HG03095 (cell line): Measurements from ENCODE around the gene C4orf50.
"Not testable (repeated sequence)": the region's sequence is repeated elsewhere in the genome, so short reads cannot be mapped to it uniquely, and the experiment has no call there.

Source experiments
- ATAC-seq: cut with Tn5 transposase; IDR thresholded peaks from one replicate; pipeline ENCODE4 v1.9.1; 2021; ENCODE audit warnings: moderate library complexity; ENCODE audit not compliant: unreplicated experiment

Gene C4orf50

GRCh38 chr4:6019316-6020263 lies 1.4 kb upstream of the C4orf50 start:
- no peak for ATAC-seq

DNA sequence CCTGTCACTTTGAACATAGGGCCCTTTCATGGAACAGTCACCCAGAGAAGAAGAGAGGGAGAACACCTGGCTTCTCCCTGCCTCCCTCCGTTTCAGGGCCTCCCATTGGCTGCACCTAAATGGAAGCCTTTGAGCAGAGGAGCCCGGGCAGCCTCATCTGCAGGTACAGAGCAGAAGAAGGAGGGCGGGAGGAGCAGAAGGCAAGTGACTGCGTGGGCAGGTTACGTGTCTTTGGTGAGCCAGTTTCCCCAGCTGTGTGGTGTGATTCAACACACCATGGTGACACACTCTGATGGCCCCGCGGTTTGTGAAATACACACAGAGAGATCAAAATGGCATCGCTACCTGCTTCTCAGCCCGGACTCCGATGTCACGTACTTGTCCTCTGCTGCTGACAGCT lies 431 bp downstream of the C4orf50 start:
- no peak for ATAC-seq

GRCh38 chr4:6017030-6017429 lies 1.2 kb downstream of the C4orf50 start:
- ATAC-seq = no peak

- no peak for ATAC-seq
Observed at GRCh38 chr4:6013564-6013963, 4.7 kb downstream of the C4orf50 start.

GRCh38 chr4:6012200-6012599 lies 6.0 kb downstream of the C4orf50 start:
- no peak for ATAC-seq

GRCh38 chr4:6011686-6012085 lies 6.5 kb downstream of the C4orf50 start:
- no peak for ATAC-seq

DNA sequence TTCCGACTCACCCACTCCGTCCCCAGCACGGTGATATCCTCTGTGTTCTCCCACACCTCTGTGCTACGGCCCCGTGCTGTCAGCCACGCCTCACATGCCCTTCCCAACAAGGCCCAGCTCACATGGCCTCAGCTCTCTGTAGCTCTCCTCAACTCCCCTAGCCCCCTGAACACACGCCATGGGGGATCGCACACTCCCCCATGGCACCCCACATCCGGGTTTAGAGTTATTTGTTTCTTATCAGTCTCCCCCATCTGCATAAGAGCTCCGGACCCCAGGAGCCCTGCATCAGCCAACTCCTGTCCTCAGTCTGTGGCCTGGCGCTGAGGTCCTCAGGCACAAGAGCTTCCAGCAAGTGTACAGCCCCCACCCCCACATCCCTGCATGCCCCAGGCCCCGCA lies 7.0 kb downstream of the C4orf50 start:
- ATAC-seq = no peak

DNA sequence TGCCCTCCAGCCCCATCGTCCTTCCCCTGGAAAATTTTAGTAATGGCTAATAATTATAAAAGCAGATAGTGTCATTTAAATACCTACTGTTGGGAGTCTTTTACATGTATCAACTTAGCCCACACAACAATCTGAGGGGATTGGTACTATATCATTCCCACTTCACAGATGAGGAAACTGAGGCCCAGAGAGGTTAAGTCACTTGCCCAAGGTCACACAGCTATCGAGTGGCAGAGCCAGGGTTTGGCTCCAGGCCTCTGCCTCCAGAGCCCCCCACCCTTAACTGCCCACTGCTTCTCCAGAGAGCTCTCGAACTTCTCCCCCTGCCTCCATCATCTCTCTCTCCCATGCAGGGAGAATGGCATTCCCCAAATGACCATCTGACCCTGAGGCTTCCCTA lies 7.4 kb downstream of the C4orf50 start:
- no peak for ATAC-seq

- ATAC-seq = no peak
Observed at GRCh38 chr4:6009452-6009851, 8.8 kb downstream of the C4orf50 start.

DNA sequence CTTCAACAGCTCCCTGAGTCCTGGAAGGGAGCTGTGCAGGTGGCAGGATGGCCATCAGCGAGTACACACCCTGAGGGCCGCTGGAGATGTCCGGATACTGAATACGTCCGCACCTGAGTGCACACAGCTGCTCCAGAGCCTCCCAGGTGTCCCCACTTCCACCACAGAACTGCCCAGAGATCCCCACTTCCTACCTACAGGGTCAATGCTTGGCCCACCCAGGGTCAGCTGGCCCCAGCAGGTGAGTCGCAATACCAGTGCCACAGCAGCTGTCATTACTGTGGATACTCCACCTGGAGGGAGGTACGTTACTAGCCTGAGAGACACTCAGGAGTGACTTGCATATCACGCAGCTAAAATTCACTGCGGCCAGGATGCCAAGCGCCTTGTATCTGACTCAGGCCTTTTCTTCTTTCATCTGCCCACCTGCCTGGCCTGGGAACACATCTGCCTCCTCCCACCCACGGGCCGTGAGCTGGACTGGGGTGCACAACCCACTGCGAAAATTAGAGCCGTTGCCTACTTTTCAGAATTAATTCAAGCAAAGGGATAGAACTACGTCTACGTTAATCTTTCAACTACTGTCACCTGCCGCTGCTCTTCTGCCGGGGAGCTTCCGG lies 9.4 kb downstream of the C4orf50 start:
- ATAC-seq = no peak

GRCh38 chr4:6008092-6008551 lies 10.1 kb downstream of the C4orf50 start:
- ATAC-seq = no peak

DNA sequence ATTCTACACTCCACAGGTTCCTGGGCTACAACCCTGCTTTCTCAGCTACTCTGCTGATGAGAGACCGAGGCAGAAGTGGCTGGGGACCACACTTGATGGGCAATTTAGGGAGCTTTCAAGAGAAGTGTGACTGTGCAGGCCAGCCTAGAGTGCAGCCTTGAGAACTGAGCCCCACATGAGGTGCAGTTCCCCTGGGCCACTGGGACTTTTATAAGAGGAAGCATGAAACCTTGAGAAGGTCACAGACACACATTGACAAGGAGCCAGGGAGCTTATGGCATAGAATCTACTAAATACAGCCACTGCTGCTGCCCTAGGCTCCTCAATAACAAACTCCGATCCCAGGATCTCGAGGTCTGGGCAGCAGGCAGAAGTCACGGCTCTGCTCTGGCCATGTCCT lies 13.1 kb downstream of the C4orf50 start:
- no peak for ATAC-seq

DNA sequence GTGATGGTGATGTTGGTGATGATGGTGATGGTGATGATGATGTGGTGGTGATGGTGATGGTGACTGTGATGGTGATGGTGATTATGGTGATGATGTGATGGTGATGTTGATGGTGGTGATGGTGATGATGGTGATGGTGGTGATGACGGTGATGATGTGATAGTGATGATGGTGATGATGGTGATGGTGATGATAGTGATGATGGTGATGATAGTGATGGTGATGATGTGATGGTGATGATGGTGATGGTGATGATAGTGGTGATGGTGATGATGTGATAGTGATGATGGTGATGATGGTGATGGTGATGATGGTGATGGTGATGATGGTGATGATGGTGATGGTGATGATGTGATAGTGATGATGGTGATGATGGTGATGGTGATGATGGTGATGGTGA lies 14.7 kb downstream of the C4orf50 start:
- ATAC-seq = not testable (repeated sequence)

DNA sequence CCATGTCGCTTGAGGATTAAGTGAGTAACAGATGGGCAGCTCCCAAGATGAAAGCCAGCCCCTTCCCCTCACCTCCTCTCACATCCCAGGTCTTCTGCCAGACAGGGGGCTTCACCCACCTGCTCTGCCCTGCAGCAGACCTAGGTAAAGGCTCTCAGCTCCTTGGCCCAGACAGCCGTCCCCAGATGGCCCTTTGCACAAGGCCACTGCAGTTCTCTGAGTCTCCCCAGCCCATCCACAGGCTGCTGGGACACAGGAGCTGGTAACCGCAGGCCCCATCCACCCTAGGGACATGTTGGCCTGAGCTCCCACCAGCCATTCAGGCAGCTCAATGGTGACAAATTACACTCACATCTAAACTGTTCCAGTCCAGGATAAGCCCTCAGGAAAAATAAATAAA lies 15.3 kb downstream of the C4orf50 start:
- no peak for ATAC-seq

- ATAC-seq = no peak
Observed at GRCh38 chr4:6002492-6002833, 15.8 kb downstream of the C4orf50 start.

DNA sequence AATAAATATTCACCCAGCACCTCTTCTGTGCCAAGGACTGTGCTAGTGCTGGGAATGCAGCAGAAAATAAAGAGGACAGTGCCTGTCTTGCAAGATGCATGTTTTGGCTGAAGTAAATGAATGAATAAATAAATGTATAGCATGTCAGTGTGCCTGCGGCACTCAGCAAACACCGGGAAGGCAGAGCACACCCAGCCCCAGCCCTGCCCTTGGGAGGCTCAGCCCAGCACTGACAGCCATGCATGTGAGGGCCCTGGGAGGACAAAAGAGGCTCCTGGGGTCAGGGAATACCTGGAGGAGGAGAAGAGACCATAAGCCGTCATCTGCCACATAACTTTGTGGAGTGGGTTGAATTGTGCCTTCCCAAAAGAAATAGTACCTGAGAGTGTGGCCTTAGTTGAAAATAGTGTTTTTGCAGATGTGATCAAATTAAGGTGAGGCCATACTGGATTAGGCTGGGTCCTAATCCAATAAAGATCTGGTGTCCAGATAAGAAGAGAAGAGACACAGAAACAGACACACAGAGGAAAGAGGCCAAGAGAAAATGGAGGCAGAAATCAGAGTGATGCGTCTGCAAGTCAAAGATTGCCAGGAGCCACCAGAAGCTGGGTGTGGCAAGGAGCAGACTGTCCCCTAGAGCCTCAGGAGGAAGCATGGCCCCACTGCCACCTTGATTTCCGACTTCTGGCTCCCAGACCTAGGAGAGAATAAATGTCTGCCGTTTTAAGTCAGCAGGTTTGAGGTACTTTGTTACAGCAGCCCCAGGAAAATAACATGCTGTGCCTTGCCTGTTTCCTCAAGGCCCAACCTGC lies 16.3 kb downstream of the C4orf50 start:
- no peak for ATAC-seq

GRCh38 chr4:5999830-6000365 lies 18.3 kb downstream of the C4orf50 start:
- no peak for ATAC-seq

- ATAC-seq = no peak
Observed at GRCh38 chr4:5999356-5999755, 18.9 kb downstream of the C4orf50 start.

DNA sequence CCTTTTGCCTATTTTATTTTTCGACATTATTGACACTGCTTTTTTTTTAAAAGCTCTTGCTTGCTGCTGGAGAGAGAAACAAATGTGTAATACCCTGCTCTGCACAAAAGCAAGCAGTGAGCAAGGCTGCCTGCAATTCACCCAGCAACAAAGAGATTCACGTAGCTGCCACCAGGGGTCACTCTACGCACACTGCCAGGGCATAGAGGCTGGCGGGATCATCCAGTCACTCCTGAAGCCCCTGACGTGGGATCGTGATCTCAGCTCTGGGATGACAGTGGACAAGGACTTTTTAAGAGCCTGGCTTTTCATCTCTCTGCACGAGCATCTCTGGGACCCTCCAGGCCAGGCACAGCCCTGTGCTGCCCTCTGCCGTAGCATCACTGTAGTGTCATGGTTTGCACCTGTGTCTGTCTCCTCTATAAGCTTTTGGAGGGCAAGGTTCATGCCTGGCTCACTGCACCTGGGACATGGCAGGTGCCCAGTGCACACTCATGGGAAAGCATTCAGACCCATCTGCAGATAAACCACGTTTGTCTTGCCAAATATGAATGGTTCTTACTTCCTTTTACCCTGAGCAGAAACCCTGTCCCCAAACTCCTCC lies 19.8 kb downstream of the C4orf50 start:
- ATAC-seq = peak; percentile 71

- ATAC-seq = no peak
Observed at GRCh38 chr4:5996641-5997040, 21.6 kb downstream of the C4orf50 start.
